HepG2 (cell line): ENCODE results near the gene RAE1. TPM values are rescaled to one million over a fixed set of nuclear protein-coding genes. Genes with fewer than 3 reads are reported as not detected.

Experiments
- ATAC-seq: fragments of 200-7000 bp; cut with Tn5 transposase; 3 replicates; pipeline ENCODE4 v1.9.1; 2020; ENCODE audit warnings: mild to moderate bottlenecking, moderate library complexity
- BruUV-seq: library from RNA; stranded (reverse); fragments of 400-500 nt; replicated peaks from 2 replicates; lab custom pipeline; 2021; lab: Mats Ljungman, UMichigan
- CTCF ChIA-PET: fragments of 300-600 bp; formaldehyde crosslinking; extraction: SDS; loops from one replicate; lab custom pipeline; 2021; ENCODE audit warnings: low total read pairs, inconsistent platforms, low intra/inter-chr PET ratio; lab: Yijun Ruan, JAX
- POLR2A ChIA-PET: fragments of 350-600 bp; sonication (Branson Sonifier 250); formaldehyde crosslinking; loops from one replicate; lab custom pipeline; 2020; ENCODE audit warnings: antibody characterized with exemption, inconsistent platforms; lab: Yijun Ruan, JAX
- DNase-seq: peaks from one replicate; pipeline ENCODE4 v3.0.0-alpha.2; 2015; ENCODE audit warnings: low spot score
- FAIRE-seq: peaks from 3 replicates; lab custom pipeline; 2011; peaks lifted over from hg19 to GRCh38; lab: Jason Lieb, UNC
- H2AFZ ChIP-seq: one replicate; pipeline ENCODE4 v1.6.1; 2011; ENCODE audit warnings: low read length, inconsistent platforms
- H3K27ac ChIP-seq: fragments of 300-600 bp; 3 replicates; pipeline ENCODE4 v1.8.0; 2011; ENCODE audit warnings: mixed run types, mild to moderate bottlenecking, mixed read lengths, low read length, inconsistent platforms; ENCODE audit not compliant: insufficient read depth; ENCODE audit errors: extremely low read length
- H3K27me3 ChIP-seq, 2 experiments: fragments of 200-600 bp in 1 of 2; 2 replicates in 1 of 2; 3 replicates in 1 of 2; pipeline versions ENCODE4 v1.6.0 to v1.8.0; 2011; ENCODE audit warnings: low read length in 2 of 2, mild to moderate bottlenecking in 2 of 2, moderate library complexity in 2 of 2, inconsistent platforms in 1 of 2; ENCODE audit not compliant: insufficient read depth in 2 of 2, control insufficient read depth in 1 of 2
- H3K36me3 ChIP-seq, 2 experiments: fragments of 200-600 bp in 1 of 2; replicated peaks in 1 of 2; 2 replicates in 1 of 2; 3 replicates in 1 of 2; pipeline versions ENCODE4 v1.5.1 to v1.8.0; 2011; ENCODE audit warnings: low read length in 2 of 2, inconsistent platforms in 1 of 2; ENCODE audit not compliant: insufficient read depth in 2 of 2, control insufficient read depth in 1 of 2
- H3K4me1 ChIP-seq: 2 replicates; pipeline ENCODE4 v1.5.1; 2012; ENCODE audit warnings: low read length, inconsistent platforms; ENCODE audit not compliant: insufficient read depth
- H3K4me2 ChIP-seq: 2 replicates; pipeline ENCODE4 v1.6.0; 2011; ENCODE audit warnings: low read depth, low read length, inconsistent platforms
- H3K4me3 ChIP-seq, 3 experiments: fragments of 200-600 bp in 1 of 3; sonication (generic), shearing (Covaris generic) in 1 of 3; replicated peaks in 1 of 3; 2 replicates each; pipeline ENCODE4 v1.5.1; 2011 to 2016; ENCODE audit warnings: low read length in 3 of 3, inconsistent platforms in 2 of 3, low read depth in 2 of 3, mild to moderate bottlenecking in 2 of 3, control low read depth in 1 of 3, mixed read lengths in 1 of 3; ENCODE audit not compliant: insufficient read depth in 1 of 3
- H3K79me2 ChIP-seq: one replicate; pipeline ENCODE4 v1.6.1; 2011; ENCODE audit warnings: low read length, inconsistent platforms; ENCODE audit not compliant: insufficient read depth
- H3K9ac ChIP-seq: 2 replicates; pipeline ENCODE4 v1.6.0; 2011; ENCODE audit warnings: mild to moderate bottlenecking, low read depth, low read length, inconsistent platforms; ENCODE audit not compliant: insufficient read depth
- H3K9me3 ChIP-seq: 2 replicates; pipeline ENCODE4 v1.5.1; 2012; ENCODE audit warnings: mild to moderate bottlenecking, low read length
- H4K20me1 ChIP-seq: 2 replicates; pipeline ENCODE4 v1.6.0; 2011; ENCODE audit warnings: inconsistent platforms, mild to moderate bottlenecking, low read length, moderate library complexity; ENCODE audit not compliant: insufficient read depth
- CREB1 ChIP-seq, 2 experiments: fragments of 450-650 bp in 1 of 2; IDR thresholded peaks; 2 replicates each; pipeline ENCODE4 v1.6.1; 2016 to 2017; ENCODE audit warnings: control low read depth in 1 of 2, mild to moderate bottlenecking in 1 of 2, missing compliant biosample characterization in 1 of 2, missing genetic modification characterization in 1 of 2
- RBAK ChIP-seq: sonication (generic); formaldehyde crosslinking; IDR thresholded peaks from 2 replicates; pipeline ENCODE4 v1.5.1; 2020; ENCODE audit warnings: mild to moderate bottlenecking, missing genetic modification reagents
- SP5 ChIP-seq: IDR thresholded peaks from 2 replicates; pipeline ENCODE4 v1.6.1; 2016; ENCODE audit warnings: low read depth, borderline replicate concordance
- WGBS: methylation state at CpG from one replicate; pipeline ENCODE4 v1.1.6; 2017; ENCODE audit warnings: low lambda C conversion rate; 5-methylcytosine and 5-hydroxymethylcytosine counted together
- in situ Hi-C: cut with HindIII; loops from 2 replicates; pipeline ENCODE4 v1.10.0; 2017; ENCODE audit warnings: low pct_unique_long_range_greater_than_20kb; ENCODE audit not compliant: extremely low pct_ligation_motif_present
- intact Hi-C: fragments of 100-400 bp; cut with micrococcal nuclease; formaldehyde crosslinking; loops from one replicate; pipeline ENCODE4 v1.10.0; 2022; ENCODE audit not compliant: unreplicated experiment
- polyA plus RNA-seq, 8 experiments: library from polyadenylated mRNA; depleted of rRNA in 3 of 8; stranded (reverse) in 7 of 8; unstranded in 1 of 8; fragments of >200 nt; fragmentation: Illumina TruSeq in 4 of 8; extraction: Trizol in 4 of 8; gene quantifications; 2 replicates each; pipeline versions ENCODE4 v1.2.1 to v1.2.3, GENCODE V29; 2011 to 2016; ENCODE audit warnings: low read depth in 4 of 8, missing spikeins in 1 of 8, mixed read lengths in 1 of 8; ENCODE audit not compliant: insufficient read depth in 1 of 8
- total RNA-seq, 5 experiments: library from RNA; depleted of rRNA; stranded (reverse); fragments of >200 nt; fragmentation: Illumina TruSeq; extraction: Trizol; gene quantifications; 2 replicates each; pipeline ENCODE4 v1.2.3, GENCODE V29; 2016; ENCODE audit warnings: low read depth in 1 of 5
- TF ChIP-seq, protein P1 (sequence below): sonication (generic); formaldehyde crosslinking; IDR thresholded peaks from 2 replicates; pipeline ENCODE4; 2020; ENCODE audit warnings: missing genetic modification reagents, mild to moderate bottlenecking, borderline replicate concordance
- TF ChIP-seq, protein P2 (sequence below): sonication (generic); formaldehyde crosslinking; IDR thresholded peaks from 2 replicates; pipeline ENCODE4 v1.4.0; 2020; ENCODE audit warnings: missing genetic modification reagents

RAE1 gene
- total and polyA plus RNA-seq, 2 of the 13 experiments (the other 11 are each of a cell fraction or from before 2014, with no cell fraction given): 36.1 to 72.9 TPM

DNA sequence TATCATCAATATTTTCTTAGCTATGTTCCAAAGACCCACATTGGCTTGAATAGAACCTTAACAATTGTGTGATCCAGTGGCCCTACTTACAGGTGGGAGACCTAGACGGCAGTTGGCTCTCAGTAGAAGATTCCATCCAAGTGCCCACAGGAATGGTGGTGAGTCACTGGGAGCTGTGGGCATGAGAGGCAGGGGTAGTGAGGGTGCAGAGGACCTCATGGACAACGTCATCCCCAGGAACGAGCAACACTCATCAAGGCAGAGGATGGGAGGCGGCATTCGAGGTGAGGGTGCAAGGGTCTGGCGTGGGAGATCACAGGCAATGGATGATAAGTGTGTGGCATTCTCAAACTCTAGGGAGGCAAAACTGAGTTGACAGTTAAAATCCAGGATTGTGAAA, 38.9 kb upstream of the RAE1 start:
- TF ChIP-seq RBAK (CRISPR knock-in tag): no peak
- TF ChIP-seq SP5 (CRISPR knock-in tag): no peak
- TF ChIP-seq, protein P1, sequence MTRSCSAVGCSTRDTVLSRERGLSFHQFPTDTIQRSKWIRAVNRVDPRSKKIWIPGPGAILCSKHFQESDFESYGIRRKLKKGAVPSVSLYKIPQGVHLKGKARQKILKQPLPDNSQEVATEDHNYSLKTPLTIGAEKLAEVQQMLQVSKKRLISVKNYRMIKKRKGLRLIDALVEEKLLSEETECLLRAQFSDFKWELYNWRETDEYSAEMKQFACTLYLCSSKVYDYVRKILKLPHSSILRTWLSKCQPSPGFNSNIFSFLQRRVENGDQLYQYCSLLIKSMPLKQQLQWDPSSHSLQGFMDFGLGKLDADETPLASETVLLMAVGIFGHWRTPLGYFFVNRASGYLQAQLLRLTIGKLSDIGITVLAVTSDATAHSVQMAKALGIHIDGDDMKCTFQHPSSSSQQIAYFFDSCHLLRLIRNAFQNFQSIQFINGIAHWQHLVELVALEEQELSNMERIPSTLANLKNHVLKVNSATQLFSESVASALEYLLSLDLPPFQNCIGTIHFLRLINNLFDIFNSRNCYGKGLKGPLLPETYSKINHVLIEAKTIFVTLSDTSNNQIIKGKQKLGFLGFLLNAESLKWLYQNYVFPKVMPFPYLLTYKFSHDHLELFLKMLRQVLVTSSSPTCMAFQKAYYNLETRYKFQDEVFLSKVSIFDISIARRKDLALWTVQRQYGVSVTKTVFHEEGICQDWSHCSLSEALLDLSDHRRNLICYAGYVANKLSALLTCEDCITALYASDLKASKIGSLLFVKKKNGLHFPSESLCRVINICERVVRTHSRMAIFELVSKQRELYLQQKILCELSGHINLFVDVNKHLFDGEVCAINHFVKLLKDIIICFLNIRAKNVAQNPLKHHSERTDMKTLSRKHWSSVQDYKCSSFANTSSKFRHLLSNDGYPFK (CRISPR knock-in tag): no peak
- TF ChIP-seq CREB1 (IDR thresholded peaks at IDR 0.05): 0 out of 2 replicates have a peak, but pooled peaks have one; percentile 52
- no peak for TF ChIP-seq CREB1 (CRISPR knock-in tag; IDR thresholded peaks at IDR 0.05)
- TF ChIP-seq, protein P2, sequence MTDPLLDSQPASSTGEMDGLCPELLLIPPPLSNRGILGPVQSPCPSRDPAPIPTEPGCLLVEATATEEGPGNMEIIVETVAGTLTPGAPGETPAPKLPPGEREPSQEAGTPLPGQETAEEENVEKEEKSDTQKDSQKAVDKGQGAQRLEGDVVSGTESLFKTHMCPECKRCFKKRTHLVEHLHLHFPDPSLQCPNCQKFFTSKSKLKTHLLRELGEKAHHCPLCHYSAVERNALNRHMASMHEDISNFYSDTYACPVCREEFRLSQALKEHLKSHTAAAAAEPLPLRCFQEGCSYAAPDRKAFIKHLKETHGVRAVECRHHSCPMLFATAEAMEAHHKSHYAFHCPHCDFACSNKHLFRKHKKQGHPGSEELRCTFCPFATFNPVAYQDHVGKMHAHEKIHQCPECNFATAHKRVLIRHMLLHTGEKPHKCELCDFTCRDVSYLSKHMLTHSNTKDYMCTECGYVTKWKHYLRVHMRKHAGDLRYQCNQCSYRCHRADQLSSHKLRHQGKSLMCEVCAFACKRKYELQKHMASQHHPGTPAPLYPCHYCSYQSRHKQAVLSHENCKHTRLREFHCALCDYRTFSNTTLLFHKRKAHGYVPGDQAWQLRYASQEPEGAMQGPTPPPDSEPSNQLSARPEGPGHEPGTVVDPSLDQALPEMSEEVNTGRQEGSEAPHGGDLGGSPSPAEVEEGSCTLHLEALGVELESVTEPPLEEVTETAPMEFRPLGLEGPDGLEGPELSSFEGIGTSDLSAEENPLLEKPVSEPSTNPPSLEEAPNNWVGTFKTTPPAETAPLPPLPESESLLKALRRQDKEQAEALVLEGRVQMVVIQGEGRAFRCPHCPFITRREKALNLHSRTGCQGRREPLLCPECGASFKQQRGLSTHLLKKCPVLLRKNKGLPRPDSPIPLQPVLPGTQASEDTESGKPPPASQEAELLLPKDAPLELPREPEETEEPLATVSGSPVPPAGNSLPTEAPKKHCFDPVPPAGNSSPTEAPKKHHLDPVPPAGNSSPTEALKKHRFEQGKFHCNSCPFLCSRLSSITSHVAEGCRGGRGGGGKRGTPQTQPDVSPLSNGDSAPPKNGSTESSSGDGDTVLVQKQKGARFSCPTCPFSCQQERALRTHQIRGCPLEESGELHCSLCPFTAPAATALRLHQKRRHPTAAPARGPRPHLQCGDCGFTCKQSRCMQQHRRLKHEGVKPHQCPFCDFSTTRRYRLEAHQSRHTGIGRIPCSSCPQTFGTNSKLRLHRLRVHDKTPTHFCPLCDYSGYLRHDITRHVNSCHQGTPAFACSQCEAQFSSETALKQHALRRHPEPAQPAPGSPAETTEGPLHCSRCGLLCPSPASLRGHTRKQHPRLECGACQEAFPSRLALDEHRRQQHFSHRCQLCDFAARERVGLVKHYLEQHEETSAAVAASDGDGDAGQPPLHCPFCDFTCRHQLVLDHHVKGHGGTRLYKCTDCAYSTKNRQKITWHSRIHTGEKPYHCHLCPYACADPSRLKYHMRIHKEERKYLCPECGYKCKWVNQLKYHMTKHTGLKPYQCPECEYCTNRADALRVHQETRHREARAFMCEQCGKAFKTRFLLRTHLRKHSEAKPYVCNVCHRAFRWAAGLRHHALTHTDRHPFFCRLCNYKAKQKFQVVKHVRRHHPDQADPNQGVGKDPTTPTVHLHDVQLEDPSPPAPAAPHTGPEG (CRISPR knock-in tag): no peak
- TF ChIP-seq, all 625 proteins: peak for 1

More for the DNA sequence above, 38.9 kb upstream of the RAE1 start:
- Histone ChIP-seq H3K9ac (no peak overlapping the region), H3K36me3 (no peaks in the 10 kb centered on the region), H3K4me3 (no peak overlapping the region), H4K20me1 (no peaks in the 10 kb centered on the region), H2AFZ (no peak overlapping the region), H3K27me3 (peaks cover 5 to 49% of the 10 kb centered on the region in 2 experiments; a peak in 4 of 5 replicates), H3K4me2 (no peak overlapping the region), H3K4me1 (no peaks in the 10 kb centered on the region), H3K9me3 (no peaks in the 10 kb centered on the region), H3K27ac (no peak overlapping the region), H3K79me2 (no peaks in the 10 kb centered on the region)
- no TSS peak for BruUV-seq
- FAIRE-seq (no peak), ATAC-seq (no peak), DNase-seq (no peak)
- 3% methylated on average over 6 of the region's 6 CpGs for WGBS
- POLR2A ChIA-PET: no interaction called here
- CTCF ChIA-PET: interaction anchor here (1.2 kb wide), 1 partner anchor 20 kb away, joined by 3 read pairs; no protein-coding TSS in a partner anchor
- intact Hi-C loops (no loop called here), in situ Hi-C loops (no loop called here)
